Activated T-helper 1 cell treated with Interleukin-2 at 50 U/mL for 16 hours (primary cell): Measurements from ENCODE around the gene DUOXA2.
"Not testable (repeated sequence)": the region's sequence is repeated elsewhere in the genome, so short reads cannot be mapped to it uniquely, and the experiment has no call there.

ENCODE experiments used
- DNase-seq: peaks from one replicate; pipeline ENCODE4 v3.0.0-alpha.2; 2020; ENCODE audit warnings: low read depth

DUOXA2 gene

GRCh38 chr15:45095661-45096060 is 18.5 kb upstream of the DUOXA2 start:
- no peak for DNase-seq

GRCh38 chr15:45097466-45097865 is 16.7 kb upstream of the DUOXA2 start:
- DNase-seq, result no peak

DNA sequence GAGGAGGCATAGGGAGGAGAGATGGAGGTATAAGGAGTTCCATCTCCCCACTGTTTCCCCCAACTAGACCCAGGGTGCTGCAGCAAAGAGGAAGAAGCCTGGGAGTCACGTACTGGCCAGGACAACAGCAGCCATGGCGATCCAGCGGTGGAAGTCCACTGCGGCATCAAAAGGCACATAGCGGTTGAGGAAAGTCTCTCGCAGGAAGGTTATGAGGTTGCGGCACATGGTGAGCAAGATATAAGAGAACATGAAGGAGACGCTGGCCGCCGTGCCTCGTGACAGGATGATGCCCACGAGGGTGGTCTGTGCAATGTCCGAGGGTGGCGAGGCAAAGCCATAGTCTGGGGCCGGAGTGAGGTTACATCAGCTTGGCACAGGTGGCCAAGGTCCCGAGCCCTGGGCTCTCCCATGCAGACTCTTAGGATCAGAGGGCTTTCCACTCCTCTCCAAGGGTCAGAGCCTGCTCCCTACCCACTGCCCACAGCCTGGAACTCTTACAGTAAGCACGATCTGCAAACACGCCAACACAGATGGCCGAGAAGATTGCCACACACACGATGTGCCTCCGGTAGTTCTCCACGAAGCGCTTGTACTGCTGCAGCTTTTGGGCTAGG is 14.5 kb upstream of the DUOXA2 start:
- DNase-seq, result no peak

DNA sequence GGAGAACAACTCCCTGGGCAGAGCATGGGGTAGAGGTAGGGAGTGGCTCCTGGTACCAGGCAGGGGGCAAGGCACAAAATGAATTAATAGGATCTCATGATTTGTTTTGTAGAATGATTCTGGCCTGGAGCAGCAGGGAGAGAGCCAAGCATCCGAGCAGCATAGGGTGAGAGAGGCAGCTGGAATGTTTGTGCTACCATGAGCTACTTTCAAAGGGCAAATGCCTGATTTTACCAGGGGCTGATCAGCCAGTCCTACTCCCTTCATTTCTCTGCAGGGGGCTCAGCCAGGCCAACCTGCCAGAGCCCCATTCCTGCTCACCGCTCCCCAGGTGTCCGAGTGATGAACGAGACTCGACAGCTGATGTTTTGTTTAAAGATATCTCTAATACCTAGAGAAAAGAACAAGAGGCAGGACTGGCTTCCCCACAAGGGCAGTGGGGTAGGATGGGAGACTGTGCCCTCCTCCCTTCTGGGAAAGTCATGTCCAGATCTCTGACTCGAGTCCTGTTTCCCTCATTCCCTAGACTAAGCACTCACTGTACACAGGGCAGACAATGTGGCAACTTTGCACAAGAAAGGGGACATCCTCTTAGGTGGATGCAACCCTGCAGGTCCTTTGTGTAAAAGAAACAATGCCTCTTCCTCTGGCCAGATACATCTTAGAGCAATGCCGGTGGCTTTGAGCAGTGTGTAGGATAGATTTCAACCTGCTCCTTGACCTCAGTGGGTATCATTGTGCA is 13.1 kb upstream of the DUOXA2 start:
- DNase-seq, result no peak

DNA sequence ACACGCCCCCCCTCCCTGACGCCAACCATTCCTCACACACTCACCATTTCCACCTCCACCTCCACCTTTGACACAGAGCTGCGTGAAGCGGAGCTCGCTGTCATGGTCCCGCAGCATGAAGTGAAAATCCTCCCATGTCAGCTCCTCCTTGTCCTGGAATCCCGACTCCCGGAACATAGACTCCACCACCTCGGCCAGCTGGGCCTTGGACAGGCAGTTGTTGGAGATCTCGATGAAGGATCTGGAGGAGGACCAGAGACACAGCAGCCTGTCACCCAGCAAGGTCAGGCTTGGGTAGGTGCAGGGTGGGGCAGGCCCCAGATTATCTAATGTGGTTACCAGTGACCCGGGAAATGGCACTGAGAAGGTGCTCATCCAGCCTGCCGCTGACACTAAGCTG is 12.4 kb upstream of the DUOXA2 start:
- DNase-seq, result no peak

- no peak for DNase-seq
These were observed 11.9 kb upstream of the DUOXA2 start for GRCh38 chr15:45102226-45102625.

- not testable (repeated sequence) for DNase-seq
These were observed 10.0 kb upstream of the DUOXA2 start for GRCh38 chr15:45104170-45104569.

- no peak for DNase-seq
These were observed 8.5 kb upstream of the DUOXA2 start for GRCh38 chr15:45105586-45105985.

DNA sequence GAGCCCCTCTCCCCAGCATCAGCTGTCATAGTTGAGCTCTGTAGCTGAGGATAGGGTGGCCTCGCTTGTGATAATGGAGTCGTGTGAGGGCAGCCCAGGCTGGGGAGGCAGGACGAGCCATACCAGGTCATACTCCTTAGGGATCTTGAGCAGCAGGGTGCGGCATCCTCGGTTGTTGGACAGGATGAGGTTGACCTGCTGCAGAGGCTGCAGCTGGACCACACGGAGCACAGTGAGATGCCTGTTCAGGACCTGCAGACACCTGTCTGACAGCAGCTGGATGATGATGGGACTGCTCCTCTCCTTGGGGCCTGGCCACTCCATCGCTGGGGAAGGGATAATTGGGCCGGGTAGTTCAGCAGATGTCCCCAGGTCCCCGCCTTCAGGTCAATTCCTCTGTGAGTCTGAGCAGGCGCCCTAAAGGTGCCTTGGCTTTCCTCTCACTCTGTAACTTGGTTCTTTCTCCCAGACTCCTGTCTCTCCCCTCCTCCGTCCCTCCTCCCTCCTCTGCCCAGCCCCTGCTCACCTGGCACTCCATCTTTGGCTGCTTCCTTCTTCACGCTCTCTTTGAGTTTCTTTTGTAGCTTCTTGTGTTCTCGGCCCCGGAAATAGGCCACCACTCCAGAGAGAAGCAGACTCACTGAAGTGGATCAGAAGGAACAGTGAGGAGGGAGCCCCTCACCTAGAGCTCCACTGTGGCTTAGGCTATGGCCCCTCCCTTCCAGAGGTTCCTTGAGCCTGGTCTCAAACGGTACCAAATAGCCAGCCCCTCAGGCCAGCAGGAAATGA is 7.9 kb upstream of the DUOXA2 start:
- no peak for DNase-seq

- no peak for DNase-seq
These were observed 6.0 kb upstream of the DUOXA2 start for GRCh38 chr15:45107941-45108630.

DNA sequence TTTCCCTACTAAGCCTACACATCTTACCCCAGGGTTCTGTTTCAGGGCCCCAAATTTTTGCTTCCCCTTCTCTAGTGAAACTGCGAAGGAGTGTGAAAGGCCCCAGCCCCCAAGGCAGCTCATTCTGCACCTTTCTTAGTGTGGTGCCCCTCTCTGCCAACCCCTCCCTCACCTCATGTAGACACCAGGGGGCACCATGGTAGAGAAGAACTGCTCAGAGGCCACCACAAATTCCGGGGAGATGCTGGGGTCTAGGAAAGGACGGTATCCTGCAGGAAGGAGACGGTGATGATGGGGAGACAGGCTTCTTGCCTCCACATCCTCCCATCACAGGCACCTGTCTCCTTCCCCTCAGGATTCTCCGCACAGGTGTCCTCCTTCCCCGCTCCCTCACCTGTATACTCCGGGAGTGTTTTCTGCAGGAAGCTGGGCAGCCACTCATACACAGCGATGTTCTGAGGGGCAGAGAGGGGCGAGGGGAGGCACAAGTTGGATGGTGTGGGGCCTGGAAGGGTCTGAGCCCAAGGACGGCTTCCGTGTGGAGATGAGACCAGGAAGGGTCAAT is 3.8 kb upstream of the DUOXA2 start:
- no peak for DNase-seq

- DNase-seq, result no peak
These were observed 2.6 kb upstream of the DUOXA2 start for GRCh38 chr15:45111390-45112142.

GRCh38 chr15:45112143-45112590 is 2.0 kb upstream of the DUOXA2 start:
- DNase-seq, result no peak

GRCh38 chr15:45112591-45113379 is 1.3 kb upstream of the DUOXA2 start:
- DNase-seq, result no peak

DNA sequence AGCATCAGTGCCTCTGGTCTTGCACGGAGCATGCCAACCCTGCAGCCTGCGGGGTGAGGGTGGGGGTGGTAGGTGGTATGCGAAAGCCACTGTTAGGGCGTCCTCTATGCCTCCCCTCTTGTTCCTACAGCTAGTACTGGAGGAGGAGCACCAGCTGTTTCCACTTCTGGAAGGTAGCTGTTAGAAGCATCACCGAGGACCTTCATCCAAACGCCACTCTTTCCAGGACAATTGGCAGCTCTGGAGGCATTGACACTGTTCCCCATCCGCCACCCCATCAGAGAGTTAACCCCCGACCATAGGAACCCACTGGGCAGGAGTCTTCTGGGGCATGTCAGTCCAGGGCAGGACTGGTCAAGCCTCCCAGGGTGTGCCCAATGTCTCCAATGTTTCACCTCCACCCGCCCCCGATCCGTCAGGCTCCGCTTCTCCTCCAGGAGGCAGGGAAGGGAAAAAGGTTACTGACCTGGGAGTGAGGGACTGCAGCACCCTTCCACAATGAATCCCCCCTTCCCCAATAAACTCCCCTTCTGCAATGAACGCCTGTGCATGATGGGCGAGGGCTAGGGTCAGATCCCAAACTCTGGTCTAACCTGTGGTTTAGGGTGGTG is 641 bp upstream of the DUOXA2 start:
- no peak for DNase-seq

- no peak for DNase-seq
These were observed 592 bp downstream of the DUOXA2 start for GRCh38 chr15:45114751-45115085.

DNA sequence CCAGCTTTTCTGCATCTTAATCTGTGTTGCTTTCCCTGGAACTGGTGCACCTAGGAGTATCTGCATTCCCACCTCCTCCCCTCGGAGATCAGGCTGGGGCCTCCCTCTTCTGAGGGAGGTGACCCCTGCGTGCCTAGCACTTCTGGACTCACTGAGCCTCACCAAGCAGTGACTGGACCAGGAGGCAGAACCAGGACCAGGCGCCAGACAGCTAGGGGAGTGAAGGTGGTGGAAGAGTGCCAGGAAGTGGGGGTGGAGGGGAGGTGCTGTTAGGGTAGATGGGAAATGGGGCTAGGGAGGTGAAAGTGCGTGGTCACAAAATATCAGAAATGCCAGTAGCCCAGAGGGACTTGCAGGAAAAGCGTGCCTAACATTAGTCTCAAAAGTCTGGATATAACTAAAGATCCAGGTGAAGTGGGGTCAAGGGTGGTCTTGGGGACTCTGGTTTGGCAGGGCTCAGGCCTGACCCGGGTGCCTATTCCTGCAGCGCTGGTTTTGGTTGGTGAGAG is 1.2 kb downstream of the DUOXA2 start:
- DNase-seq, result no peak

GRCh38 chr15:45116006-45116481 is 1.9 kb downstream of the DUOXA2 start:
- DNase-seq, result no peak

GRCh38 chr15:45116482-45117307 is 2.6 kb downstream of the DUOXA2 start:
- no peak for DNase-seq
